DND-41 (cell line): ENCODE measurements around the gene ERMARD.

Experiments
- ATAC-seq: fragments of 200-7000 bp; cut with Tn5 transposase; 3 replicates; pipeline ENCODE4 v1.9.1; 2021; ENCODE audit warnings: low read depth; ENCODE audit not compliant: insufficient read depth
- DNase-seq: peaks from one replicate; pipeline ENCODE4 v3.0.0-alpha.2; 2020
- H2AFZ ChIP-seq: 2 replicates; pipeline ENCODE4 v1.6.0; 2012; ENCODE audit warnings: low read depth, low read length
- H3K27ac ChIP-seq: 2 replicates; pipeline ENCODE4 v1.5.1; 2012; ENCODE audit warnings: low read length, inconsistent platforms
- H3K27me3 ChIP-seq: fragments of 200-600 bp; sonication (generic); 2 replicates; pipeline ENCODE4 v1.6.0; 2012; ENCODE audit warnings: low read length, mild to moderate bottlenecking, inconsistent platforms; ENCODE audit not compliant: insufficient read depth, poor library complexity
- H3K36me3 ChIP-seq: 2 replicates; pipeline ENCODE4 v1.5.1; 2012; ENCODE audit warnings: low read length, inconsistent platforms; ENCODE audit not compliant: insufficient read depth
- H3K4me1 ChIP-seq: 2 replicates; pipeline ENCODE4 v1.5.1; 2012; ENCODE audit warnings: mild to moderate bottlenecking, low read length; ENCODE audit not compliant: insufficient read depth
- H3K4me2 ChIP-seq: 2 replicates; pipeline ENCODE4 v1.6.0; 2012; ENCODE audit warnings: mild to moderate bottlenecking, moderate library complexity, low read length, inconsistent platforms; ENCODE audit not compliant: insufficient read depth
- H3K4me3 ChIP-seq, 2 experiments: fragments of 200-600 bp in 1 of 2; shearing (Covaris generic) in 1 of 2; 2 replicates each; pipeline ENCODE4 v1.5.1; 2012 to 2016; ENCODE audit warnings: inconsistent platforms in 2 of 2, low read length in 2 of 2, mild to moderate bottlenecking in 2 of 2, low read depth in 1 of 2, moderate library complexity in 1 of 2
- H3K79me2 ChIP-seq: 2 replicates; pipeline ENCODE4 v1.6.0; 2012; ENCODE audit warnings: low read length, inconsistent platforms; ENCODE audit not compliant: insufficient read depth
- H3K9ac ChIP-seq: 2 replicates; pipeline ENCODE4 v1.6.0; 2012; ENCODE audit warnings: low read depth, mild to moderate bottlenecking, inconsistent platforms, low read length, moderate library complexity
- H3K9me3 ChIP-seq: 2 replicates; pipeline ENCODE4 v1.5.1; 2012; ENCODE audit warnings: low read length, moderate library complexity, mild to moderate bottlenecking, inconsistent platforms; ENCODE audit not compliant: insufficient read depth, severe bottlenecking
- H4K20me1 ChIP-seq: 2 replicates; pipeline ENCODE4 v1.6.0; 2012; ENCODE audit warnings: low read length; ENCODE audit not compliant: insufficient read depth
- EZH2 ChIP-seq: IDR thresholded peaks from 3 replicates; pipeline ENCODE4 v1.6.1; 2012; ENCODE audit warnings: borderline replicate concordance, low read depth, mild to moderate bottlenecking, moderate library complexity, low read length, inconsistent platforms; ENCODE audit not compliant: severe bottlenecking
- TF ChIP-seq, protein P1 (sequence below): IDR thresholded peaks from 2 replicates; pipeline ENCODE4 v1.5.1; 2012; ENCODE audit warnings: borderline replicate concordance, low read length, moderate library complexity, mild to moderate bottlenecking; ENCODE audit not compliant: poor library complexity, severe bottlenecking; ENCODE audit errors: extremely low read depth

The ERMARD gene

DNA sequence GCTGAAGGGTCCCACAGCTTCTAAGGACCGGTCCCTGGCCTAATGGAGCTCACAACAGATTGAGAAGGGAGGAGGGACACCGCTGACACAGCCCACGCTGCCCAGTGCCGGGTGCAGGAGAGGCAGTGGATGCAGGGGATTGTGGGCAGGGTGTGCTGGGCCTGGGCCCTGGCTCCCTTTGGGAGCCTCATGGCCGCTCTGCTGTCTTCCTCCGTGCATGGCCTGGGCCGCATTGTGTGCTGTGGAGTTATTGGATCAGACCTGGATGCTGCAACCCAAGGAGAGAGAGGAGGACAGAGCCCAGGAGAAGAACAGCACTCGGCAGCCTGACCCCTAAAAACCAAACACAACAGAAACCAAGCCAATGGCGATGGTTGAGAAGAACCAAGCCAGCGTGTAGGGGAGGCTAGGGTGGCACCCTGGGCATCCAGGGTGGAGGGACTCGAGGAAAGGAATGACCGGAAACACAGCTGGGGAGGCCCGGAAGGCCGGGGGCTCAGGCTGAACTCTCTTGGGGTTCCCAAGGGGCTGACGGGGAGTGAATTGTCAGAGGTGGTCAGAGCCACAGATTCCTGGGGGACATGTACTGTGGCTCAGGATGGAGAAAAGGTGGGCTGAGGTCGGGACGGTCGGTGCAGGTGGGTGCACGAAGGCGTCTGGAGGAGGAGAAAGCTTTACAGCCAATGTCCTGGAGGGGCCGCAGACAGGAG lies 41.0 kb downstream of the ERMARD start:
- peak; percentile 3 for DNase-seq
- Histone ChIP-seq H3K4me2 (peak overlapping the region; percentile 53), H3K27ac (peak overlapping the region; percentile 69), H3K9me3 (no peaks in the 10 kb centered on the region), H2AFZ (no peak overlapping the region), H3K4me1 (peaks cover 58% of the 10 kb centered on the region), H4K20me1 (peaks cover 7% of the 10 kb centered on the region; the same call in 1 of the 2 replicates), H3K36me3 (no peaks in the 10 kb centered on the region), H3K79me2 (no peaks in the 10 kb centered on the region), H3K9ac (no peak overlapping the region; the same call in 1 of the 2 replicates), H3K27me3 (peaks cover 12% of the 10 kb centered on the region), H3K4me3 (no peak overlapping the region)
- TF ChIP-seq, protein P1, sequence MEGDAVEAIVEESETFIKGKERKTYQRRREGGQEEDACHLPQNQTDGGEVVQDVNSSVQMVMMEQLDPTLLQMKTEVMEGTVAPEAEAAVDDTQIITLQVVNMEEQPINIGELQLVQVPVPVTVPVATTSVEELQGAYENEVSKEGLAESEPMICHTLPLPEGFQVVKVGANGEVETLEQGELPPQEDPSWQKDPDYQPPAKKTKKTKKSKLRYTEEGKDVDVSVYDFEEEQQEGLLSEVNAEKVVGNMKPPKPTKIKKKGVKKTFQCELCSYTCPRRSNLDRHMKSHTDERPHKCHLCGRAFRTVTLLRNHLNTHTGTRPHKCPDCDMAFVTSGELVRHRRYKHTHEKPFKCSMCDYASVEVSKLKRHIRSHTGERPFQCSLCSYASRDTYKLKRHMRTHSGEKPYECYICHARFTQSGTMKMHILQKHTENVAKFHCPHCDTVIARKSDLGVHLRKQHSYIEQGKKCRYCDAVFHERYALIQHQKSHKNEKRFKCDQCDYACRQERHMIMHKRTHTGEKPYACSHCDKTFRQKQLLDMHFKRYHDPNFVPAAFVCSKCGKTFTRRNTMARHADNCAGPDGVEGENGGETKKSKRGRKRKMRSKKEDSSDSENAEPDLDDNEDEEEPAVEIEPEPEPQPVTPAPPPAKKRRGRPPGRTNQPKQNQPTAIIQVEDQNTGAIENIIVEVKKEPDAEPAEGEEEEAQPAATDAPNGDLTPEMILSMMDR: no peak
- TF ChIP-seq EZH2: no peak
- ATAC-seq: no peak

- peaks cover 13% of the 10 kb centered on the region for H3K27me3 ChIP-seq
- H3K4me1 ChIP-seq: peaks cover 58% of the 10 kb centered on the region
- H2AFZ ChIP-seq: no peak overlapping the region
- H3K9me3 ChIP-seq: no peaks in the 10 kb centered on the region
- H4K20me1 ChIP-seq: peaks cover 7% of the 10 kb centered on the region; the same call in 1 of the 2 replicates
- peak overlapping the region in 1 of 2 experiments; percentile 13; a peak in 1 of 4 replicates for H3K4me3 ChIP-seq
- peak overlapping the region; percentile 53 for H3K4me2 ChIP-seq
- H3K79me2 ChIP-seq: no peaks in the 10 kb centered on the region
- H3K27ac ChIP-seq: peak overlapping the region; percentile 79
- TF ChIP-seq EZH2: no peak
- TF ChIP-seq, protein P1: peak; percentile 13
- H3K9ac ChIP-seq: 0 out of 2 replicates have a peak overlapping the region, but pooled peaks have one; percentile 22
- ATAC-seq: peak; percentile 90
- peak; percentile 93 for DNase-seq
- no peaks in the 10 kb centered on the region for H3K36me3 ChIP-seq
Observed at GRCh38 chr6:169793408-169793807, 42.0 kb downstream of the ERMARD start.

- Histone ChIP-seq H4K20me1 (peaks cover 5% of the 10 kb centered on the region; the same call in 1 of the 2 replicates), H3K36me3 (no peaks in the 10 kb centered on the region), H2AFZ (0 out of 2 replicates have a peak overlapping the region, but pooled peaks have one; percentile 2), H3K4me1 (peaks cover 58% of the 10 kb centered on the region), H3K9ac (peak overlapping the region; percentile 22; the same call in 1 of the 2 replicates), H3K9me3 (no peaks in the 10 kb centered on the region), H3K4me3 (peak overlapping the region in 1 of 2 experiments; percentile 13; a peak in 1 of 4 replicates), H3K4me2 (peak overlapping the region; percentile 53), H3K79me2 (no peaks in the 10 kb centered on the region), H3K27ac (peak overlapping the region; percentile 79), H3K27me3 (peaks cover 15% of the 10 kb centered on the region)
- ATAC-seq (peak; percentile 22; the same call in 1 of the 3 replicates), DNase-seq (peak; percentile 53)
- TF ChIP-seq EZH2: no peak
- TF ChIP-seq, protein P1: no peak
Observed at GRCh38 chr6:169794317-169795055, 43.1 kb downstream of the ERMARD start.
